Measurements from ENCODE around the gene GRAMD1A. TPM values are rescaled to one million over a fixed set of nuclear protein-coding genes. Genes with fewer than 3 reads are reported as not detected.
A peak's percentile ranks its signal among the peaks of the same experiment; 100 is the strongest.

The GRAMD1A gene
- total and polyA plus RNA-seq, 9 donors, result 44.5 to 93.7 (median 71.6) TPM

GRCh38 chr19:35000338-35000646, 169 bp downstream of the GRAMD1A start:
- intact Hi-C loops (cut with DNase I), result no loop called here
- no peak for TF ChIP-seq CTCF (IDR thresholded peaks at IDR 0.05)
- no peak for TF ChIP-seq EP300 (IDR thresholded peaks at IDR 0.05)
- no peak for TF ChIP-seq POLR2A (IDR thresholded peaks at IDR 0.05)
- H3K36me3 ChIP-seq, result no peaks in the 10 kb centered on the region
- no peaks in the 10 kb centered on the region for H3K27me3 ChIP-seq
- no peak for DNase-seq
- peak overlapping the region; percentile 91 for H3K4me3 ChIP-seq
- peaks cover 25% of the 10 kb centered on the region for H3K4me1 ChIP-seq (ENCODE audit: insufficient read depth)
- 1 to 3% methylated on average over 26 to 37 of the region's 37 CpGs; no CpG with 5 or more reads in 1 of the 3 donors for WGBS, 3 donors
- peak overlapping the region; percentile 97 to 99 for H3K27ac ChIP-seq
- H3K9me3 ChIP-seq, result no peaks in the 10 kb centered on the region

DNA sequence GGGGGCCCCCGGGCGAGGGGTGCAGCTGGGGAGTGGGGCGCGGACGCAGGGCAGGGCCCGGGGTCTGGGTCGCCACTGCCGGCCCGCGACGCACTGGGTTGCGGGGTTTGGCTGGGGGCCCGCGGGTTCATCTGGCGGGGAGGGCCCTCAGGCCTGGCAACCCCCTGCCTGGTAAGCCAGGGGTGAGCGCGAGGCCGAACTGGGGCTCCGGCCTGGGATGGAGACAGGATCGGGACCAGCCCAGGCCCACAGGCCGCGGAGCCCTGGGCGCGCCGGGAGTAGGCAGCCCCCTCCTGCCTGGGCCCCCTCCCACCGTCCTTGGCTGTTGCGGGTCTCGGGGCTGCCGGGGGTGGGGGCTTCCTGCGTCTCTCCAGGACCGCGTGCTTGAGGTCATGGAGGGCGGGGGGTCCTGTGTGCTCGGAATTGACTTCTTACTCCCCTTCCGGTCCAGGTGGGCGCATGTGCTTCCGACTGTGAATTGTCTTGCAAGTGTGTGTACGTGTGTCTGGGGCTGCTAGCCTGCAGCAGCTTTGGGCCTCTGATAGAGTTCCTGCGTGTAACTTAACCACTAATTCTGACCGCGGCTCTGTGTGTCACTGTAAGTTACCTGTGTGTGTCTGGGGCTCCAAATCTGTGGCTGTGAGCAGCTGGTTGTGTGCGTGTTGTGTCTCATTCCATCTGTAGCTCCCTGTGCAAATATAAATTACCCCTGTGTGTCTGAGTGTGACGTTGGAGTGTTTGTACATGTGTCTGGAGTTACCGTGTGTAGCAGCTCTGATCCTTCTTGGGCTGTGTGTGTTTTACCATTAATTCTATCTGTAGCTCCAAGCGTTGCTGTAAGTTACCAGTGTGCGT, 751 bp downstream of the GRAMD1A start:
- Histone ChIP-seq H3K27me3 (no peaks in the 10 kb centered on the region), H3K27ac (peak overlapping the region; percentile 97 to 99), H3K9me3 (no peaks in the 10 kb centered on the region), H3K4me3 (peak overlapping the region; percentile 91), H3K4me1 (ENCODE audit: insufficient read depth) (peaks cover 25% of the 10 kb centered on the region), H3K36me3 (no peaks in the 10 kb centered on the region)
- TF ChIP-seq EP300 (IDR thresholded peaks at IDR 0.05) (no peak), CTCF (IDR thresholded peaks at IDR 0.05) (no peak), POLR2A (IDR thresholded peaks at IDR 0.05) (no peak)
- 2 to 3% (median 3%) methylated on average over 30 to 46 of the region's 46 CpGs for WGBS, 3 donors
- intact Hi-C loops (cut with DNase I), result no loop called here
- DNase-seq, result peak in 4 of 5 donors; percentile 51 to 72 (median 70)

DNA sequence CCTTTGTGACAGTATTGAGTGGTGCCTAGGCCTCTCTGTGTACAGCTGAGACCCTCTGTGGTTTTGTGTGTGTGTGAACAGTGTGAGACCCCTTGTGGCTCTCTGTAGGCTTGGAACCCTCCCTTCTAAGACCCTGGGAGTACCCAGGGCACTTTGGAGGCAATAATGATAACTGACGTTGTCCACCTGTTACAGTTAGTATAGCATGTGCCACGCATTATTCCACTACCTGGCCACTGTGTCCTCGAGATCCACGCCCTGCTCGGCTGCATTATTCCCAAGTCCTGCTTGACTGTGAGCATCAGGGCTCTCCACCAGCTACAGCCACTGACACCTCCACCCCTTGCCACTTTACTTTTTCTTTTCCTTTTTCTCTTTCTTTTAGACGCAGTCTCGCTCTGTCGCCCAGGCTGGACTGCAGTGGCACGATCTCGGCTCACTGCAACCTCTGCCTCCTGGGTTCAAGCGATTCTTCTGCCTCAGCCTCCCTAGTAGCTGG, 2.0 kb downstream of the GRAMD1A start:
- Histone ChIP-seq H3K27ac (peak overlapping the region in 1 of 2 donors; percentile 24), H3K4me3 (no peak overlapping the region), H3K27me3 (no peaks in the 10 kb centered on the region), H3K36me3 (no peaks in the 10 kb centered on the region), H3K4me1 (ENCODE audit: insufficient read depth) (peaks cover 19% of the 10 kb centered on the region), H3K9me3 (no peaks in the 10 kb centered on the region)
- TF ChIP-seq CTCF (IDR thresholded peaks at IDR 0.05) (no peak), EP300 (IDR thresholded peaks at IDR 0.05) (no peak), POLR2A (IDR thresholded peaks at IDR 0.05) (no peak)
- 74 to 85% (median 81%) methylated on average over 11 of the region's 11 CpGs for WGBS, 3 donors
- DNase-seq, result no peak
- intact Hi-C loops (cut with DNase I), result no loop called here

DNA sequence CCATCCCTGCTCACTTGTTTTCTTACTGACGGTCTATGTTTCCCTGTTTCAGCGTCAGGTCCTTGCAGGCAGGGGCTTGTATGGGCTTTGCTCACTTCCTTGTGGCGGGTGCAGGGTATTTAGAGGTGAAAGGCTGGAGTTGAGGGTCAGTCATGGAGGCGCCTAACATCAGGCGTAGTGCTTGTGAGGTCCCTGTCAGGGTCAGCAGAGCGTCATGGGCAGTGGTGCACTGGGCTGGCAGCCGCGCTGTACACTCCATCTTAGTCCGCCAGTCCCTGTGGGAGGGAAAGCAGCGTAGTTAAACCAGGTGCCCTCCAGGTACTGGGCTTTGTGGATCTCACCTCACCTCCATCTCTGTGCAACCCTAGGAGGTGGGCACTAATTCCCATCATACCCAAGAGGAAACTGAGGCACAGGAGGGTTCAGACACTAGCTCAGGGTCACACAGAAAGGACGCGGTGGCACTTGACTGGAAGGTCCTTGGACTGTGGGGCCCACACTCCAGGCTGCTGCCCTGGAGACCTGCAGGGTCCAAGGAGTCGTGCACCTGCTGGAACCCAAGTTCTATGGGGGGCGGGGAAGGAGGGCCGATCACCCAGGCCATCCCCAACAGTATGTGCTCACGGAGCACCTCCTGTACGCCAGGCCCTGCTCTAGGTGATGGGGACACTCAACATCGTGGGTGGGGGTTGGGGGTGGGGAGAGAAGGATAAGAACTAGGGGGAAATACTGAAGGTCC, 4.6 kb downstream of the GRAMD1A start:
- Histone ChIP-seq H3K27me3 (no peaks in the 10 kb centered on the region), H3K4me3 (no peak overlapping the region), H3K9me3 (no peaks in the 10 kb centered on the region), H3K36me3 (no peaks in the 10 kb centered on the region), H3K4me1 (ENCODE audit: insufficient read depth) (peaks cover 11% of the 10 kb centered on the region), H3K27ac (no peak overlapping the region)
- intact Hi-C loops (cut with DNase I), result no loop called here
- 83 to 84% (median 83%) methylated on average over 18 of the region's 18 CpGs for WGBS, 3 donors
- no peak for TF ChIP-seq CTCF (IDR thresholded peaks at IDR 0.05)
- TF ChIP-seq POLR2A (IDR thresholded peaks at IDR 0.05), result no peak
- no peak for TF ChIP-seq EP300 (IDR thresholded peaks at IDR 0.05)
- no peak for DNase-seq
